ENCODE results near the gene DYNC2LI1.

The DYNC2LI1 gene

GRCh38 chr2:43818761-43819160 is 44.9 kb downstream of the DYNC2LI1 start:
- DNase-seq (ENCODE audit: low read depth): peak; percentile 23

- no peak for DNase-seq (ENCODE audit: low read depth)
Measured at GRCh38 chr2:43819491-43820163, 45.8 kb downstream of the DYNC2LI1 start.

GRCh38 chr2:43822839-43823238 is 49.0 kb downstream of the DYNC2LI1 start:
- no peak for DNase-seq (ENCODE audit: low read depth)

GRCh38 chr2:43823751-43824150 is 49.9 kb downstream of the DYNC2LI1 start:
- DNase-seq (ENCODE audit: low read depth): no peak

- no peak for DNase-seq (ENCODE audit: low read depth)
Measured at GRCh38 chr2:43824512-43824911, 50.7 kb downstream of the DYNC2LI1 start.

GRCh38 chr2:43824951-43825493 is 51.2 kb downstream of the DYNC2LI1 start:
- DNase-seq (ENCODE audit: low read depth): no peak

GRCh38 chr2:43825841-43826240 is 52.0 kb downstream of the DYNC2LI1 start:
- no peak for DNase-seq (ENCODE audit: low read depth)

- no peak for DNase-seq (ENCODE audit: low read depth)
Measured at GRCh38 chr2:43826305-43827250, 52.7 kb downstream of the DYNC2LI1 start.

GRCh38 chr2:43831543-43832294 is 57.9 kb downstream of the DYNC2LI1 start:
- DNase-seq (ENCODE audit: low read depth): no peak

GRCh38 chr2:43832457-43832856 is 58.6 kb downstream of the DYNC2LI1 start:
- no peak for DNase-seq (ENCODE audit: low read depth)

GRCh38 chr2:43837033-43837432 is 63.2 kb downstream of the DYNC2LI1 start:
- DNase-seq (ENCODE audit: low read depth): no peak

- DNase-seq (ENCODE audit: low read depth): no peak
Measured at GRCh38 chr2:43837831-43838559, 64.2 kb downstream of the DYNC2LI1 start.

- no peak for DNase-seq (ENCODE audit: low read depth)
Measured at GRCh38 chr2:43838560-43839267, 64.9 kb downstream of the DYNC2LI1 start, which contains the start of the genes ABCG5 and ABCG8. Gene ABCG5 (minus strand): TSS chr2:43838839. CDS start chr2:43838679, 160 bp downstream. Gene ABCG8 (plus strand): TSS chr2:43838971. CDS start chr2:43839054, 83 bp downstream.

GRCh38 chr2:43839776-43840564 is 66.1 kb downstream of the DYNC2LI1 start:
- DNase-seq (ENCODE audit: low read depth): no peak

- no peak for DNase-seq (ENCODE audit: low read depth)
Measured at GRCh38 chr2:43840965-43841364, 67.1 kb downstream of the DYNC2LI1 start.

GRCh38 chr2:43841949-43842865 is 68.4 kb downstream of the DYNC2LI1 start:
- DNase-seq (ENCODE audit: low read depth): no peak

- DNase-seq (ENCODE audit: low read depth): no peak
Measured at GRCh38 chr2:43842866-43843226, 69.0 kb downstream of the DYNC2LI1 start.

- no peak for DNase-seq (ENCODE audit: low read depth)
Measured at GRCh38 chr2:43845181-43845580, 71.3 kb downstream of the DYNC2LI1 start.
